H9 (cell line): Measurements from ENCODE around the gene DEUP1. TPM values are rescaled to one million over a fixed set of nuclear protein-coding genes. Genes with fewer than 3 reads are reported as not detected.

Experiments used
- DNase-seq: peaks from one replicate; pipeline ENCODE4 v3.0.0-alpha.2; 2017
- H2AFZ ChIP-seq: one replicate; pipeline ENCODE4 v1.6.1; 2013; ENCODE audit warnings: mild to moderate bottlenecking, low read length, control low read depth, moderate library complexity
- H2AK5ac ChIP-seq: 2 replicates; pipeline ENCODE4 v1.6.1; 2013; ENCODE audit warnings: low read length, control low read depth, mixed read lengths; ENCODE audit not compliant: insufficient read length
- H2BK120ac ChIP-seq: one replicate; pipeline ENCODE4 v1.6.1; 2013; ENCODE audit warnings: low read depth, mild to moderate bottlenecking, low read length, control low read depth, inconsistent platforms; ENCODE audit not compliant: poor library complexity, severe bottlenecking
- H2BK12ac ChIP-seq: 2 replicates; pipeline ENCODE4 v1.6.1; 2013; ENCODE audit warnings: low read length, control low read depth, mixed read lengths, low read depth; ENCODE audit not compliant: insufficient read length
- H2BK15ac ChIP-seq: 2 replicates; pipeline ENCODE4 v1.6.1; 2013; ENCODE audit warnings: low read depth, low read length, control low read depth
- H2BK20ac ChIP-seq: one replicate; pipeline ENCODE4 v1.6.1; 2013; ENCODE audit warnings: low read depth, mild to moderate bottlenecking, low read length, control low read depth, inconsistent platforms; ENCODE audit not compliant: poor library complexity, severe bottlenecking
- H2BK5ac ChIP-seq: 2 replicates; pipeline ENCODE4 v1.6.1; 2013; ENCODE audit warnings: low read length, control low read depth, mixed read lengths; ENCODE audit not compliant: insufficient read length
- H3K14ac ChIP-seq: 2 replicates; pipeline ENCODE4 v1.6.1; 2013; ENCODE audit warnings: low read length, control low read depth; ENCODE audit not compliant: insufficient read depth
- H3K18ac ChIP-seq: 2 replicates; pipeline ENCODE4 v1.6.1; 2013; ENCODE audit warnings: low read depth, mild to moderate bottlenecking, mixed read lengths, low read length, control low read depth; ENCODE audit not compliant: insufficient read length
- H3K23ac ChIP-seq: 2 replicates; pipeline ENCODE4 v1.6.1; 2013; ENCODE audit warnings: low read length, control low read depth, mixed read lengths, low read depth; ENCODE audit not compliant: insufficient read length
- H3K23me2 ChIP-seq: 2 replicates; pipeline ENCODE4 v1.6.1; 2013; ENCODE audit warnings: low read depth, mild to moderate bottlenecking, mixed read lengths, low read length, control low read depth; ENCODE audit not compliant: insufficient read length, poor library complexity, severe bottlenecking
- H3K27ac ChIP-seq: 2 replicates; pipeline ENCODE4 v1.5.1; 2013; ENCODE audit warnings: low read length, control low read depth, mixed read lengths, low read depth; ENCODE audit not compliant: insufficient read length
- H3K27me3 ChIP-seq: 2 replicates; pipeline ENCODE4 v1.6.1; 2013; ENCODE audit warnings: low read length, control low read depth, inconsistent platforms; ENCODE audit not compliant: insufficient read depth
- H3K4ac ChIP-seq: 2 replicates; pipeline ENCODE4 v1.6.1; 2013; ENCODE audit warnings: low read depth, mild to moderate bottlenecking, control low read depth, inconsistent platforms, low read length, moderate library complexity
- H3K4me1 ChIP-seq: 2 replicates; pipeline ENCODE4 v1.6.1; 2013; ENCODE audit warnings: low read length, control low read depth, inconsistent platforms; ENCODE audit not compliant: insufficient read depth
- H3K4me2 ChIP-seq: 2 replicates; pipeline ENCODE4 v1.6.1; 2013; ENCODE audit warnings: low read length, control low read depth, mixed read lengths; ENCODE audit not compliant: insufficient read length, insufficient read depth
- H3K56ac ChIP-seq: 2 replicates; pipeline ENCODE4 v1.6.1; 2013; ENCODE audit warnings: low read depth, mild to moderate bottlenecking, mixed read lengths, low read length, control low read depth; ENCODE audit not compliant: insufficient read length
- H3K79me1 ChIP-seq: 2 replicates; pipeline ENCODE4 v1.6.1; 2013; ENCODE audit warnings: low read depth, mild to moderate bottlenecking, moderate library complexity, low read length, control low read depth, inconsistent platforms; ENCODE audit not compliant: insufficient read depth, poor library complexity, severe bottlenecking
- H3K79me2 ChIP-seq: 2 replicates; pipeline ENCODE4 v1.6.1; 2013; ENCODE audit warnings: low read length, control low read depth, inconsistent platforms; ENCODE audit not compliant: insufficient read depth
- H3K9ac ChIP-seq: 2 replicates; pipeline ENCODE4 v1.6.1; 2013; ENCODE audit warnings: low read length, control low read depth, mixed read lengths; ENCODE audit not compliant: insufficient read length; ENCODE audit errors: extremely low read depth
- H3K9me3 ChIP-seq: one replicate; pipeline ENCODE4 v1.6.1; 2013; ENCODE audit warnings: low read depth, low read length, inconsistent platforms; ENCODE audit not compliant: control insufficient read depth
- H3T11ph ChIP-seq: one replicate; pipeline ENCODE4 v1.6.1; 2013; ENCODE audit warnings: mild to moderate bottlenecking, low read length, control low read depth, inconsistent platforms
- H4K20me1 ChIP-seq: one replicate; pipeline ENCODE4 v1.6.1; 2013; ENCODE audit not compliant: control insufficient read depth, insufficient read length, insufficient read depth
- H4K5ac ChIP-seq: 2 replicates; pipeline ENCODE4 v1.6.1; 2013; ENCODE audit warnings: low read depth, mild to moderate bottlenecking, mixed read lengths, low read length, control low read depth; ENCODE audit not compliant: insufficient read length
- H4K8ac ChIP-seq: replicated peaks from 2 replicates; pipeline ENCODE4 v1.6.1; 2013; ENCODE audit warnings: low read length, control low read depth, mixed read lengths, low read depth; ENCODE audit not compliant: insufficient read length
- H4K91ac ChIP-seq: 2 replicates; pipeline ENCODE4 v1.6.1; 2013; ENCODE audit warnings: low read depth, mild to moderate bottlenecking, moderate library complexity, mixed read lengths, low read length, control low read depth; ENCODE audit not compliant: insufficient read length
- H3K27ac Mint-ChIP-seq, 3 experiments: 2 replicates in 2 of 3; 3 replicates in 1 of 3; pipeline ENCODE4 v1.8.0; 2020 to 2021; ENCODE audit warnings: mixed read lengths in 3 of 3, mild to moderate bottlenecking in 1 of 3, moderate library complexity in 1 of 3
- H3K27me3 Mint-ChIP-seq: 2 replicates; pipeline ENCODE4 v1.8.0; 2021; ENCODE audit warnings: low read depth, mild to moderate bottlenecking, moderate library complexity, mixed read lengths
- H3K36me3 Mint-ChIP-seq, 3 experiments: 2 replicates in 2 of 3; 3 replicates in 1 of 3; pipeline ENCODE4 v1.8.0; 2020 to 2021; ENCODE audit warnings: low read depth in 3 of 3, mixed read lengths in 3 of 3; ENCODE audit not compliant: insufficient read depth in 1 of 3
- H3K4me1 Mint-ChIP-seq, 2 experiments: 2 replicates each; pipeline ENCODE4 v1.8.0; 2020; ENCODE audit warnings: mixed read lengths in 2 of 2
- H3K4me3 Mint-ChIP-seq, 2 experiments: 2 replicates in 1 of 2; 3 replicates in 1 of 2; pipeline ENCODE4 v1.8.0; 2020 to 2021; ENCODE audit warnings: mild to moderate bottlenecking in 2 of 2, mixed read lengths in 2 of 2, moderate library complexity in 1 of 2
- H3K9me3 Mint-ChIP-seq, 2 experiments: 2 replicates in 1 of 2; 3 replicates in 1 of 2; pipeline ENCODE4 v1.8.0; 2020; ENCODE audit warnings: mild to moderate bottlenecking in 2 of 2, mixed read lengths in 2 of 2, moderate library complexity in 1 of 2
- total RNA-seq: library from RNA; stranded (reverse); gene quantifications from 2 replicates; pipeline ENCODE4 v1.2.1, GENCODE V29; 2021
- TF ChIP-seq, protein P1 (sequence below): fragments of 200-600 bp; sonication (generic); conservative IDR thresholded peaks from 3 replicates; pipeline ENCODE4 v1.8.0; 2021; ENCODE audit warnings: antibody characterized with exemption, mild to moderate bottlenecking

The DEUP1 gene
- total RNA-seq, 1 experiment from 2014 or later, result 0.22 TPM

DNA sequence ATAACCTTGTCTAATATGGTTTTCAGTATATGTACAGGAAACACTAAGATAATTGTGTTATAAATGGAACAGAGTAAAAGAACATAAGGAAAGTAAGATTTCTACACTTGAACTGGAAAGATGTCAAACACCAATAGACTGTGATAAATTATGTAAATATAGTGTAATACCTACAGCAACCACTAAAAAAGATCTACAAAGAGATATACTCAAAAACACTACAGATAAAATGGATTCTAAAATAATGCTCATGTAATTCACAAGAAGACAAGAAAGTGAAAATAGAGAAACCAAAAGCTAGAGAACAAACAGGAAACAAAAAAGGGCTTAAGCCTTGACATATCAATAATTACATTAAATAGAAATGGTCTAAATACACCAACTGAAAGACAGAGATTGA, 30.9 kb downstream of the DEUP1 start:
- H2BK15ac ChIP-seq, result no peak overlapping the region
- no peak overlapping the region for H3K56ac ChIP-seq
- H3K27me3 ChIP-seq, result no peaks in the 10 kb centered on the region
- no peak overlapping the region for H4K8ac ChIP-seq
- no peak overlapping the region for H3K4me2 ChIP-seq
- H4K91ac ChIP-seq, result no peak overlapping the region
- H2AK5ac ChIP-seq, result no peak overlapping the region
- no peak overlapping the region for H3T11ph ChIP-seq
- no peaks in the 10 kb centered on the region for H3K9me3 ChIP-seq
- H3K23me2 ChIP-seq, result no peaks in the 10 kb centered on the region
- no peaks in the 10 kb centered on the region for H3K4me1 ChIP-seq
- no peak overlapping the region for H3K27ac ChIP-seq
- Mint-ChIP-seq H3K4me3 (no peak overlapping the region), H3K27ac (no peak overlapping the region), H3K9me3 (peaks cover 16 to 17% of the 10 kb centered on the region in 2 experiments; a peak in 3 of 5 replicates), H3K36me3 (peaks cover 7 to 22% (median 7%) of the 10 kb centered on the region in 3 experiments; a peak in 6 of 7 replicates), H3K4me1 (peaks cover 2 to 4% of the 10 kb centered on the region in 2 experiments; a peak in 2 of 4 replicates), H3K27me3 (no peaks in the 10 kb centered on the region)
- no peak overlapping the region for H3K9ac ChIP-seq
- H4K20me1 ChIP-seq, result no peaks in the 10 kb centered on the region
- no peak overlapping the region for H2BK5ac ChIP-seq
- no peak overlapping the region for H4K5ac ChIP-seq
- H2BK20ac ChIP-seq, result no peak overlapping the region
- no peaks in the 10 kb centered on the region for H3K79me1 ChIP-seq
- H2BK120ac ChIP-seq, result no peak overlapping the region
- DNase-seq, result no peak
- H3K79me2 ChIP-seq, result no peaks in the 10 kb centered on the region
- TF ChIP-seq, protein P1, sequence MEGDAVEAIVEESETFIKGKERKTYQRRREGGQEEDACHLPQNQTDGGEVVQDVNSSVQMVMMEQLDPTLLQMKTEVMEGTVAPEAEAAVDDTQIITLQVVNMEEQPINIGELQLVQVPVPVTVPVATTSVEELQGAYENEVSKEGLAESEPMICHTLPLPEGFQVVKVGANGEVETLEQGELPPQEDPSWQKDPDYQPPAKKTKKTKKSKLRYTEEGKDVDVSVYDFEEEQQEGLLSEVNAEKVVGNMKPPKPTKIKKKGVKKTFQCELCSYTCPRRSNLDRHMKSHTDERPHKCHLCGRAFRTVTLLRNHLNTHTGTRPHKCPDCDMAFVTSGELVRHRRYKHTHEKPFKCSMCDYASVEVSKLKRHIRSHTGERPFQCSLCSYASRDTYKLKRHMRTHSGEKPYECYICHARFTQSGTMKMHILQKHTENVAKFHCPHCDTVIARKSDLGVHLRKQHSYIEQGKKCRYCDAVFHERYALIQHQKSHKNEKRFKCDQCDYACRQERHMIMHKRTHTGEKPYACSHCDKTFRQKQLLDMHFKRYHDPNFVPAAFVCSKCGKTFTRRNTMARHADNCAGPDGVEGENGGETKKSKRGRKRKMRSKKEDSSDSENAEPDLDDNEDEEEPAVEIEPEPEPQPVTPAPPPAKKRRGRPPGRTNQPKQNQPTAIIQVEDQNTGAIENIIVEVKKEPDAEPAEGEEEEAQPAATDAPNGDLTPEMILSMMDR, result peak; percentile 33; the same call in 1 of the 3 replicates
- no peak overlapping the region for H3K4ac ChIP-seq
- no peak overlapping the region for H3K14ac ChIP-seq
- no peak overlapping the region for H3K23ac ChIP-seq
- no peak overlapping the region for H2BK12ac ChIP-seq
- no peak overlapping the region for H3K18ac ChIP-seq
- H2AFZ ChIP-seq, result no peak overlapping the region
